ENCODE measurements around the gene CASP5.

CASP5 gene

DNA sequence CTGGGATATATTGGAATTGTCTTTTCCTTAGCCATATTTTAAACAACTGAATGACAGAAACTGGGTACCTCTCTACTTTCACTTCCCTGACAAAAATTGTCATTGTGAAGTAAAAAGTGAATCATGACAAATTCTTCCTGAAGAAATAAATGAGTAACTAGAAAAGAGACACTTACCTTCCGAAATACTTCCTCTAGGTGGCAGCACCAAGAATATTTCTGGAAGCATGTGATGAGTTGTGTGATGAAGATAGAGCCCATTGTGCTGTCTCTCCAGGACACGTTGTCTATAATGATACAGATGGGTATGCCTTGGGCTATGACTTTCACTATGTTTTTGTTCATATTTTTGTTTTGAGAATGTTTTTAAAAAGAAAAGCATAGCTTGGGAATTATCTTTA lies 76.1 kb downstream of the CASP5 start:
- H3K4me1 ChIP-seq (ENCODE audit: control insufficient read depth, insufficient read depth, low read length): no peaks in the 10 kb centered on the region
- peaks cover 14% of the 10 kb centered on the region for H3K36me3 ChIP-seq (ENCODE audit: control insufficient read depth, insufficient read depth, low read length)
- no peaks in the 10 kb centered on the region for H3K27me3 ChIP-seq (ENCODE audit: control insufficient read depth, insufficient read depth, low read length)
- no peak overlapping the region for H3K4me3 ChIP-seq (ENCODE audit: low read length)
- H3K27ac ChIP-seq (ENCODE audit: low read depth, low read length): no peak overlapping the region
- no peak overlapping the region for H3K9ac ChIP-seq (ENCODE audit: low read length)
